Measurements from ENCODE around the gene LPAR5. TPM values are rescaled to one million over a fixed set of nuclear protein-coding genes. Genes with fewer than 3 reads are reported as not detected.

The LPAR5 gene
- total and polyA plus RNA-seq, 4 donors: 0.58 to 2.0 (median 1.1) TPM

DNA sequence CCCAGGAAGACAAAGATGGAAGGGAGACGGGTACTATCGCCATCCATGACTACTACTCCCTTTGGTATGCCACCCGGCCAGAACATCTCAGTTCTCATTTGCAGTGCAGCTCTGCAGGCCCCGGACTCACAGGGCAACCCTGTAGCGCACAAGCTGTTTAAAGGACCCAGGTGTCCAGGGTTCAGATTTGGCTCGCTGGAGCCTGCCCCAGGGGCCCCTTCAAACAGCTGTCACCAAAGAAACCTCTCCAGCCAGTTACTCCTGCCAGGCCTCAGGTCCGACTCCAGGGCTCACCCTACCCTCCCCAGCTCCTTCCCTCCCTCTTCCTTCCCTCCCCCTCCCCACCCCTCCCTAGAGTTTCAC lies 23.1 kb downstream of the LPAR5 start (continued):
- TF ChIP-seq NR2F2 (IDR thresholded peaks at IDR 0.05): no peak
- no peak for TF ChIP-seq YY1 (IDR thresholded peaks at IDR 0.05)
- no peak for TF ChIP-seq RXRA (IDR thresholded peaks at IDR 0.05)
- no peak for TF ChIP-seq MAX (IDR thresholded peaks at IDR 0.05)
- no peak for TF ChIP-seq ZBTB33 (IDR thresholded peaks at IDR 0.05)
- TF ChIP-seq GABPA (IDR thresholded peaks at IDR 0.05 in 1 of 2, conservative IDR thresholded peaks at IDR 0.05 in 1 of 2): no peak
- no peak for TF ChIP-seq SP1 (IDR thresholded peaks at IDR 0.05)
- no peak for TF ChIP-seq FOXA2 (IDR thresholded peaks at IDR 0.05)
- TF ChIP-seq, protein P1, sequence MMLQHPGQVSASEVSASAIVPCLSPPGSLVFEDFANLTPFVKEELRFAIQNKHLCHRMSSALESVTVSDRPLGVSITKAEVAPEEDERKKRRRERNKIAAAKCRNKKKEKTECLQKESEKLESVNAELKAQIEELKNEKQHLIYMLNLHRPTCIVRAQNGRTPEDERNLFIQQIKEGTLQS (IDR thresholded peaks at IDR 0.05): no peak

GRCh38 chr12:6612247-6612646 lies 23.5 kb downstream of the LPAR5 start:
- Histone ChIP-seq H3K4me1 (ENCODE audit: control insufficient read depth in 4 of 4, insufficient read depth in 4 of 4, low read length in 3 of 4) (peaks cover 13 to 19% (median 16%) of the 10 kb centered on the region in 4 donors), H3K27ac (ENCODE audit: low read depth in 1 of 2, low read length in 2 of 2) (no peak overlapping the region), H3K9me3 (ENCODE audit: control insufficient read depth in 4 of 4, low read length in 3 of 4) (no peaks in the 10 kb centered on the region), H3K27me3 (ENCODE audit: control insufficient read depth in 4 of 4, insufficient read depth in 4 of 4, low read length in 3 of 4) (no peaks in the 10 kb centered on the region), H3K4me3 (ENCODE audit: low read depth in 1 of 3, low read length in 3 of 3) (no peak overlapping the region), H3K9ac (ENCODE audit: low read depth in 1 of 2, low read length in 2 of 2) (no peak overlapping the region), H3K36me3 (ENCODE audit: control insufficient read depth in 4 of 4, insufficient read depth in 3 of 4, low read depth in 1 of 4, low read length in 3 of 4) (no peaks in the 10 kb centered on the region)
- TF ChIP-seq RAD21 (IDR thresholded peaks at IDR 0.05) (no peak), YY1 (IDR thresholded peaks at IDR 0.05) (no peak), RXRA (IDR thresholded peaks at IDR 0.05) (no peak), FOXA1 (IDR thresholded peaks at IDR 0.05) (no peak), GABPA (IDR thresholded peaks at IDR 0.05 in 1 of 2, conservative IDR thresholded peaks at IDR 0.05 in 1 of 2) (no peak), SP1 (IDR thresholded peaks at IDR 0.05) (no peak), HNF4G (IDR thresholded peaks at IDR 0.05) (no peak), TAF1 (conservative IDR thresholded peaks at IDR 0.05) (no peak), HNF4A (conservative IDR thresholded peaks at IDR 0.05) (no peak), MAX (IDR thresholded peaks at IDR 0.05) (no peak), ZBTB33 (IDR thresholded peaks at IDR 0.05) (no peak), CTCF (IDR thresholded peaks at IDR 0.05; ENCODE audit: low read depth, low read length, missing input control) (no peak), NR2F2 (IDR thresholded peaks at IDR 0.05) (no peak)
- TF ChIP-seq, protein P1 (IDR thresholded peaks at IDR 0.05): no peak
- TF ChIP-seq, protein P2, sequence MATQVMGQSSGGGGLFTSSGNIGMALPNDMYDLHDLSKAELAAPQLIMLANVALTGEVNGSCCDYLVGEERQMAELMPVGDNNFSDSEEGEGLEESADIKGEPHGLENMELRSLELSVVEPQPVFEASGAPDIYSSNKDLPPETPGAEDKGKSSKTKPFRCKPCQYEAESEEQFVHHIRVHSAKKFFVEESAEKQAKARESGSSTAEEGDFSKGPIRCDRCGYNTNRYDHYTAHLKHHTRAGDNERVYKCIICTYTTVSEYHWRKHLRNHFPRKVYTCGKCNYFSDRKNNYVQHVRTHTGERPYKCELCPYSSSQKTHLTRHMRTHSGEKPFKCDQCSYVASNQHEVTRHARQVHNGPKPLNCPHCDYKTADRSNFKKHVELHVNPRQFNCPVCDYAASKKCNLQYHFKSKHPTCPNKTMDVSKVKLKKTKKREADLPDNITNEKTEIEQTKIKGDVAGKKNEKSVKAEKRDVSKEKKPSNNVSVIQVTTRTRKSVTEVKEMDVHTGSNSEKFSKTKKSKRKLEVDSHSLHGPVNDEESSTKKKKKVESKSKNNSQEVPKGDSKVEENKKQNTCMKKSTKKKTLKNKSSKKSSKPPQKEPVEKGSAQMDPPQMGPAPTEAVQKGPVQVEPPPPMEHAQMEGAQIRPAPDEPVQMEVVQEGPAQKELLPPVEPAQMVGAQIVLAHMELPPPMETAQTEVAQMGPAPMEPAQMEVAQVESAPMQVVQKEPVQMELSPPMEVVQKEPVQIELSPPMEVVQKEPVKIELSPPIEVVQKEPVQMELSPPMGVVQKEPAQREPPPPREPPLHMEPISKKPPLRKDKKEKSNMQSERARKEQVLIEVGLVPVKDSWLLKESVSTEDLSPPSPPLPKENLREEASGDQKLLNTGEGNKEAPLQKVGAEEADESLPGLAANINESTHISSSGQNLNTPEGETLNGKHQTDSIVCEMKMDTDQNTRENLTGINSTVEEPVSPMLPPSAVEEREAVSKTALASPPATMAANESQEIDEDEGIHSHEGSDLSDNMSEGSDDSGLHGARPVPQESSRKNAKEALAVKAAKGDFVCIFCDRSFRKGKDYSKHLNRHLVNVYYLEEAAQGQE (IDR thresholded peaks at IDR 0.05): no peak
- DNase-seq (ENCODE audit: low spot score): no peak
- 86% methylated on average over 6 of the region's 6 CpGs for WGBS

Data from liver (tissue), 9 donors.